ENCODE results near the gene ZMYND19.

ZMYND19 gene

DNA sequence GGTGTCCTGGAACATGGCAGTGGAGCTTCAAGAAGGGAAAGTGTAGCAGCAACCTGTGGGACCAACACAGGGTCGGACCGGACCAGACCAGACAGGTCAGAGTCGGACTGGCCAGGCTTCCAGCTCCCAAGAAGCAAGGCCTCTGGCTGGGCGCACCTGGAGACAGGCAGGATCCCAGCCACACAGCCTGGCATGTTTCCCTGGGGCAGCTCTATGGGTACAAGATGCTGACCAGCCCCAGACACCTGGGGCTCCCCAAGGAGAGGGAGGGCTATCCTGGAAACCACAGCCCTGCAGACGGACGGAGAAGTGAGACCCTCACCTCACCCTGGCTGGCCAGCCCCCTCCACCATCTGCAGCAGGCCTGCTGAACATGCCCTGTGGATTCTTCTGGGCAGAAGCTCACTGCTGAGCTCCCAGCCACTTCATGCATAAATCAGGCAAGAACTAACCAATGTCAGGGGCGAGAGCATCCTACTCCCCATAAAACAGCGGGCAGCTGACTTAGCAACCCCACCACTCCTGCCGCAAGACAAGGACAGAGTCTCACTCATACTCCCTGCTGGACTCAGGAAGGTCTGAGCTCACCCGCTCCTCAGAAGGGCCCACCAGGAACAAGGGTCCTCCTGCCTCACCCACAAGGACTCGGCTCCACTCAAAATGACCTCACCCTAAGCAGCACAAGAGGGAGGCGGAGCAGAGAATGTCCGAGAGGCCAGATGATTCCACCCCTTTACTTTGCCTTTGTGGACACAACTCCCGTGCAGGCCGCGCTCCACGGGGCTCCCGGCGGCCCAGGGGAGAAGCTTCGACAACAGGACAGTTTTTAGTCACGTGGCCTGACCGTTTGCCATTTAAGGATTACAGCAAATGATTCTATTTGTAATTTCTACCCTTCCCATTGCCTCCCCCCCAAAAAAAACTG, 8.7 kb downstream of the ZMYND19 start:
- H3K4me3 ChIP-seq (ENCODE audit: low read length): no peak overlapping the region
- no peak overlapping the region for H3K9ac ChIP-seq (ENCODE audit: low read depth, low read length)
- H3K27me3 ChIP-seq (ENCODE audit: control insufficient read depth, insufficient read depth, low read length): no peaks in the 10 kb centered on the region
- H3K4me1 ChIP-seq (ENCODE audit: control insufficient read depth, insufficient read depth, low read length): peaks cover 14% of the 10 kb centered on the region
- H3K9me3 ChIP-seq (replicated peaks; ENCODE audit: low read length): no peaks in the 10 kb centered on the region
- peaks cover 38% of the 10 kb centered on the region for H3K36me3 ChIP-seq (ENCODE audit: insufficient read depth, low read length)
- no peak overlapping the region for H3K4me2 ChIP-seq (ENCODE audit: low read length)

DNA sequence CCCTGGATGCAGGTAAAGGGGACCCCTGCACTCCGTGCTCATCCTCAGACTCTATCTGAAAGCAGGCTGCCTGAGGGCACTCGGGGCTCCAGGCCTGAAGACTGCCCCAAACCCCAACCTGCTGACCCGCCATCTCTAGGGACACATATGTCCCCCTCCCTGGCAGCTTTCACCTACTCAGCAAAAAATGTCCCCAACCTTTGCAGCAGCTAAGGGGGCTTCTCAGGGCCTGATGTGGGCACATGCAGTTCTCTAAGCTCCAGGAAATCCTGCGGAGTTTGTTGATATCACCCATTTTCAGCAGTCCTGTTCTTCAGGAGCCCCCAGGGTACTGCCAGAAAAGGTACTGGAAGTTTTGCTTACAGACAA, 9.4 kb downstream of the ZMYND19 start:
- Histone ChIP-seq H3K4me2 (ENCODE audit: low read length) (no peak overlapping the region), H3K9ac (ENCODE audit: low read depth, low read length) (no peak overlapping the region), H3K27me3 (ENCODE audit: control insufficient read depth, insufficient read depth, low read length) (no peaks in the 10 kb centered on the region), H3K4me3 (ENCODE audit: low read length) (no peak overlapping the region), H3K4me1 (ENCODE audit: control insufficient read depth, insufficient read depth, low read length) (peaks cover 19% of the 10 kb centered on the region), H3K36me3 (ENCODE audit: insufficient read depth, low read length) (peaks cover 33% of the 10 kb centered on the region), H3K9me3 (replicated peaks; ENCODE audit: low read length) (no peaks in the 10 kb centered on the region)

DNA sequence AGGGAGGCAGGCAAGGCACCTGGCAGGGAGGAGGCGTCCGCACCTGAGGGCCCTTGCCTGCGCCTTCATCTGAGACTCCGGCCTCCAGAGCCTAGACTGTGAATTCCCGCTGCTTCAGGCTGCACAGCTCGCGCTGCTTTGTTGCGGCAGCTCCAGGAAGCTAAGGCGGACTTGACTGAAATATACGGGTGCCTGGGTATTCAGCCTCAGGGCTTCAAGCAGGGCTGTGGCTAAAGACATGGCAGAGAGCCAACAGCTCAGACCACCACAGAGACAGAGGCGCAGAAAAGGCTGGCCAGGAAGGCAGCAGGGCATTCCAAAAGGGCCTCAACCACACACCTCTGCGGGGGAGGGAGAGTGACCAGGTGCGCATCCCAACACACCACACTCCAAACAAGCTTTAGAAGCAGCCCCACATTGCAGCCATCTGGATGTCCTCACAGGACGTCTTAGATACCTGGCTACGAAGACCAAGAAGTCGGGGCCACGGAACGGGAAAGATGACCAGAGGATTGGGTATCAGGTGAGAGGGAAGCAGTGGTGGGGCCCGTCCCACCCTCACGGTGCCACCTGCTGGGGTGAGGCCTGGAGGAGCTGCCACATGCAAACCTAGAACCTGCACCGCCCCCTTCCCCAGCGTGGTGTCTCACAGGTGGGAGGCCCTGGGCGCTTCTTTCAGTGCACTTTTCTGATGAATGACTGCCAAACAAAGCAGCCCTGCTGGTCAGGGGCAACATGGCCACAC, 9.9 kb downstream of the ZMYND19 start:
- Histone ChIP-seq H3K27me3 (ENCODE audit: control insufficient read depth, insufficient read depth, low read length) (no peaks in the 10 kb centered on the region), H3K36me3 (ENCODE audit: insufficient read depth, low read length) (peaks cover 33% of the 10 kb centered on the region), H3K9ac (ENCODE audit: low read depth, low read length) (no peak overlapping the region), H3K4me2 (ENCODE audit: low read length) (no peak overlapping the region), H3K9me3 (replicated peaks; ENCODE audit: low read length) (no peaks in the 10 kb centered on the region), H3K4me3 (ENCODE audit: low read length) (no peak overlapping the region), H3K4me1 (ENCODE audit: control insufficient read depth, insufficient read depth, low read length) (peaks cover 20% of the 10 kb centered on the region)

DNA sequence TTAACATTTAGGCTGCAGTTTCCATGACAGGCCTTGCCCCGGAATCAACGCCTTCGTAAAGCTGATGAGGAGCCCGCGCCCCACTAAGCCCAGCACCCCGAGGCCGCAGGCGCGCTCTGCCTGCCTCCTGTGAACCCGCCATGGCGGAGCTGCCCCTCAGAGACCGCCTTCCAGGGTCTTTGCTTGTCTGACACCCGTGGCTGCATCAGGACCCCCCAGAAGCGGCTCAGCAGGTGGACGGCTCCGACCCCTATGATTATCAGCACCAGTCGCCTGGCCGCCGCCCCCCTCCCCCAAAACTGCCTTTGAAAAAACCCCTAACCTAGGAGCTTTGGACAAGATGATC, 11.1 kb downstream of the ZMYND19 start:
- Histone ChIP-seq H3K4me3 (ENCODE audit: low read length) (peak overlapping the region; percentile 97), H3K9me3 (replicated peaks; ENCODE audit: low read length) (no peaks in the 10 kb centered on the region), H3K36me3 (ENCODE audit: insufficient read depth, low read length) (peaks cover 41% of the 10 kb centered on the region), H3K27me3 (ENCODE audit: control insufficient read depth, insufficient read depth, low read length) (no peaks in the 10 kb centered on the region), H3K9ac (ENCODE audit: low read depth, low read length) (peak overlapping the region; percentile 79), H3K4me2 (ENCODE audit: low read length) (peak overlapping the region; percentile 87), H3K4me1 (ENCODE audit: control insufficient read depth, insufficient read depth, low read length) (peaks cover 20% of the 10 kb centered on the region)

DNA sequence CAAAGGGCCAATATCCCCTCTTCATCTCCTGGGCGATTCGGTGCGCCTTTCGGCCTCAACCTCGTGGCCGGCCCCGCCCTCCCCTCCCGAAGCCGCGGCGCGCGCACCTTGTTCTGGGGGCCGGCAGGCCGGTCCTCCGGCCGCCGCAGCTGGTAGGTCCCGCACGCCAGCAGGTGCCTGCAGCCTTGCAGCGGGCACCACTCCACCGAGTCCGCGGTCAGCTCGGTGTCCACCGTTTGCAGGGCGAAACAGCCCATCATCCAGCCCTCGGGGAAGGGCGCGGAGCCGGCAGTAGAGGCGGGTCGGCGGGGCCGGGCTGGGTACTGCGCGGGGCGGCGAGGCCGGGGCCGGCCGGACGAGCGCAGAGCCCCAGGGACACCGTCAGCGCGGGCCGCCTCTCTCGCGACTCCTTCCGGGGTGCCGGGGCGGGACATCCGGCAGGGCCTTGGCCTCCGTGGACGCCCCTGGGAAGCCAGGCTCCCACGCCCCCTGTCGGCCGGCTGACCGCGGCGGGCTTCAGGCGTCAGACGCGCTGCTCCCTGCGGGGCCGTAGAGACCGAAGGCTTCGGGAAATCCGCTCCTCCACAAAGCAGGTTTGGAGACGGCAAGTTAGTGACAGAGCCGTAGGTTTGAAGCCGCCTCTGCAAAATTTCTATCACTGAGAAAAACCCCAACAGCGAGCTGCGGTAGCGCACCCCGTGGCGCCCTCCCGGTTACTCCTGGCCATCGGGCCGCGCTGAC, 11.6 kb downstream of the ZMYND19 start, which contains the start of gene DPH7:
TSS of gene DPH7 (minus strand) at position 408 of the 741 bp plus-strand sequence. CDS start at position 260, 148 bp downstream.
- Histone ChIP-seq H3K9ac (ENCODE audit: low read depth, low read length) (peak within 1 kb of the TSS; percentile 91), H3K4me1 (ENCODE audit: control insufficient read depth, insufficient read depth, low read length) (peaks cover 20% of the 10 kb centered on the region), H3K9me3 (replicated peaks; ENCODE audit: low read length) (no peaks in the 10 kb centered on the region), H3K36me3 (ENCODE audit: insufficient read depth, low read length) (peaks cover 45% of the 10 kb centered on the region), H3K4me3 (ENCODE audit: low read length) (peak within 1 kb of the TSS; percentile 97), H3K27me3 (ENCODE audit: control insufficient read depth, insufficient read depth, low read length) (no peaks in the 10 kb centered on the region), H3K4me2 (ENCODE audit: low read length) (peak within 1 kb of the TSS; percentile 87)

DNA sequence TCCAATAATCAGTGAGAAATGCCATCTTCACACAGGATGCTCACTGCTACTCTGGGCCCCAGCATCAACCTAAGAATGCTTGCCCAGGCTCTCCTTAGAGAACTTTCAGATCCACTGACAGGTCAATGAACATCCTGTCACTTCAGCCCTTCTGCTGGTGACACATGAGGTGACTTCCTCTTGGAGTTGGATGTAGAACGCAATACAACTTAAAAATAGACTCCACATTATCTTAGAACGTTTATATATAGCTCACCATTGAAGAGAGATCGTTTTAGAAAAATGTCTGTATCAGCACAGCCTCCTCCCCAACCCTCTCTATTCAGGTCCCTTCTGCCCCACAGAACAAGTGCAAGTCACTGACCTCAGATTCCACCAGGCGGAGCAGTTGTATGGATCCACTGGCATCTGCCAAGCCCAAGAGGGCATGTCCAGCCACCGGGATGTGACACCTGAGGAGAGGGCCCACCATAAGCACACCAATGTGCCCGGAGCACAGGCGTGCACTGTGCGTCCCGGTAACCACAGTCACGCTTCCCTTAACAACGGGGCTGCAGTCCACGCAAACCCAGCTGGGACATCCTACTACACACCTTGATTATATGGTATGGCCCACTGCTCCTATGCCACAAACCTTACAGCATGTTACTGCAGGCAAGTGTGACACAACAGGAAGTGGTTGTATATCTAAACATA, 14.4 kb downstream of the ZMYND19 start:
- Histone ChIP-seq H3K9me3 (replicated peaks; ENCODE audit: low read length) (no peaks in the 10 kb centered on the region), H3K4me1 (ENCODE audit: control insufficient read depth, insufficient read depth, low read length) (peaks cover 20% of the 10 kb centered on the region), H3K4me3 (ENCODE audit: low read length) (no peak overlapping the region), H3K9ac (ENCODE audit: low read depth, low read length) (no peak overlapping the region), H3K4me2 (ENCODE audit: low read length) (no peak overlapping the region), H3K27me3 (ENCODE audit: control insufficient read depth, insufficient read depth, low read length) (no peaks in the 10 kb centered on the region), H3K36me3 (ENCODE audit: insufficient read depth, low read length) (peaks cover 39% of the 10 kb centered on the region)

DNA sequence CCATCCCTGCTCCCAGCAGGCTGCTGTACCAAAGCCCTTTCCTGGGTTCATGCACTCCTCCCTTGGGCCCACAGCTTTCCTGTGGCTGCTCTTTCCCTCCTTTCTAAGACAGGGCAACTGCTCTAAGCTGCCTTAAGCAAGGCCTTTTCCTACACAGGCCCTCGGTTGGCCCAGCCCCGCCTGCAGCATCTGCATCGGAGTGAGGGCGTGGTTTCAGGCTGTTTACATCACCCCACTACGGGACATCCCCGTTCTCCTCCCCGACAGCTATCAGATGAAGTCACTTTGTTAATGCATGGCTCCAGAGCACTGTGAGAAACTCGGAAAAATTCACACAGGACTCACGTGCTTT, 15.0 kb downstream of the ZMYND19 start:
- no peak overlapping the region for H3K9ac ChIP-seq (ENCODE audit: low read depth, low read length)
- peaks cover 39% of the 10 kb centered on the region for H3K36me3 ChIP-seq (ENCODE audit: insufficient read depth, low read length)
- H3K4me3 ChIP-seq (ENCODE audit: low read length): no peak overlapping the region
- no peaks in the 10 kb centered on the region for H3K9me3 ChIP-seq (replicated peaks; ENCODE audit: low read length)
- peaks cover 20% of the 10 kb centered on the region for H3K4me1 ChIP-seq (ENCODE audit: control insufficient read depth, insufficient read depth, low read length)
- H3K4me2 ChIP-seq (ENCODE audit: low read length): no peak overlapping the region
- H3K27me3 ChIP-seq (ENCODE audit: control insufficient read depth, insufficient read depth, low read length): no peaks in the 10 kb centered on the region

DNA sequence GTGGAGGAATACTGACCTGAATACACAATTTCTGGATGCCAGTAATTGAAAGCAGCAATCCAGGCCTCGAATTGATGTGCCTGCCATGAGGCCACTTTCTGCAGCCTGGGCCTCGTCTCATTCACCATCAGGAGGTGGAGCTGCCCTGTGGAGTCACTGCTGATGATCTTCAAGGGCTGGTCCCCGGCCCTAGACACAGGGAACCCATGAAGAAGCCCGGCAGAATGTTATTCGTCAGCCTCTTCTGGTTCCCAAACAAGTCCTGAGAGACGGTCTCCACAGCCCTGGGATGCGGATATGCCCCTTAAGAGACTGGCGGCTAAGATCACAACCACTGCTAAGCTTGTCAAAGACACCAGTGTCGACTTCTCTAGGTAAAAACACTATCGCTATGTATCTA, 16.1 kb downstream of the ZMYND19 start:
- H3K4me2 ChIP-seq (ENCODE audit: low read length): no peak overlapping the region
- no peaks in the 10 kb centered on the region for H3K27me3 ChIP-seq (ENCODE audit: control insufficient read depth, insufficient read depth, low read length)
- peaks cover 36% of the 10 kb centered on the region for H3K36me3 ChIP-seq (ENCODE audit: insufficient read depth, low read length)
- H3K4me3 ChIP-seq (ENCODE audit: low read length): no peak overlapping the region
- peaks cover 18% of the 10 kb centered on the region for H3K4me1 ChIP-seq (ENCODE audit: control insufficient read depth, insufficient read depth, low read length)
- H3K9me3 ChIP-seq (replicated peaks; ENCODE audit: low read length): no peaks in the 10 kb centered on the region
- no peak overlapping the region for H3K9ac ChIP-seq (ENCODE audit: low read depth, low read length)

DNA sequence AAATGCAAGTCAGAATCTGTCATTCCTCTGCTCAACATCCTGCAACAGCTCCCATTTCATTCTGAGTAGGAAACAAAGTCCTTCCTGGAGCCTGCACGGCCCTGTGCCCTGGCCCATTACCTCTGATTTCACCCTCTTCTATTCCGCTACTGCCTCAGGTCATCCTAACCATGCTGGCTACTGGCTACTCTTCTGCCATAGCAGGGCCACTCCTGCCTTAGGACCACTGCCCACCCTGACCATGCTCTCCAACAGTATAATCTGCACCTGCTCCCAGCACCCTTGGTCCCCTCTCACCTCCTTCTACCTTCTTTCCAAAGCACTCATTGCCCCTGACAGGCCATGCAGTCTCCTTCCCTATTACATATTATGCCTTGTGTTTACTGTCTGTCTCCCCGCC, 19.7 kb downstream of the ZMYND19 start:
- Histone ChIP-seq H3K9ac (ENCODE audit: low read depth, low read length) (no peak overlapping the region), H3K4me3 (ENCODE audit: low read length) (no peak overlapping the region), H3K27me3 (ENCODE audit: control insufficient read depth, insufficient read depth, low read length) (no peaks in the 10 kb centered on the region), H3K36me3 (ENCODE audit: insufficient read depth, low read length) (peaks cover 37% of the 10 kb centered on the region), H3K9me3 (replicated peaks; ENCODE audit: low read length) (no peaks in the 10 kb centered on the region), H3K4me1 (ENCODE audit: control insufficient read depth, insufficient read depth, low read length) (no peaks in the 10 kb centered on the region), H3K4me2 (ENCODE audit: low read length) (no peak overlapping the region)

DNA sequence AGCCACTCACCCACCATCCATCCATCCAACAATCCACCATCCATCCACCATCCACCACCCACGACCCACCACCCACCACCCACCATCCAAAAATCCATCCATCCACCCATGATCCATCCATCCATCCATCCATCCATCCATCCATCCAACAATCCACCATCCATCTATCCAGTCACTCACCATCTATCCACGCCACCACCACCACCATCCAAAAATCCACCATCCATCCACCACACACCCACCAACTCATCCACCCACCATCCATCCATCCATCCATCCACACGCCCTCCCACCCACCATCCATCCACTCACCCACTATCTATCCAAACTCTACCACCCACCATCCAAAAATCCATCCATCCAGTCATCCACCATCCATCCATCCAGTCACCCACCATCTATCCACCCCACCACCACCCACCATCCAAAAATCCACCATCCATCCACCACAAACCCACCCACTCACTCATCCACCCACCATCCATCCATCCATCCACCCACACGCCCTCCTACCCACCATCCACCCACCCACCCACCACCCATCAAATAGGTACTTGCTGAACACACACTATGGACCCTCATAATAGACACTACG, 20.6 kb downstream of the ZMYND19 start:
- Histone ChIP-seq H3K4me2 (ENCODE audit: low read length) (no peak overlapping the region), H3K4me3 (ENCODE audit: low read length) (no peak overlapping the region), H3K36me3 (ENCODE audit: insufficient read depth, low read length) (peaks cover 32% of the 10 kb centered on the region), H3K4me1 (ENCODE audit: control insufficient read depth, insufficient read depth, low read length) (no peaks in the 10 kb centered on the region), H3K9ac (ENCODE audit: low read depth, low read length) (no peak overlapping the region), H3K9me3 (replicated peaks; ENCODE audit: low read length) (no peaks in the 10 kb centered on the region), H3K27me3 (ENCODE audit: control insufficient read depth, insufficient read depth, low read length) (no peaks in the 10 kb centered on the region)
